CD14-positive monocyte (primary cell): ENCODE measurements around the gene SLC19A2. TPM values are rescaled to one million over a fixed set of nuclear protein-coding genes. Genes with fewer than 3 reads are reported as not detected.

ENCODE experiments used
- DNase-seq, 3 donors: peaks; one replicate each; pipeline ENCODE4 v3.0.0-alpha.2; 2011 to 2022
- H2AFZ ChIP-seq: 2 replicates; pipeline ENCODE4 v1.6.0; 2012; ENCODE audit warnings: mild to moderate bottlenecking, low read depth, low read length, inconsistent platforms; ENCODE audit not compliant: insufficient read depth, poor library complexity, severe bottlenecking
- H3K27ac ChIP-seq, 2 donors: 1 replicate in 1 of 2; 2 replicates in 1 of 2; pipeline ENCODE4 v1.5.1; 2012 to 2013; ENCODE audit warnings: low read length in 2 of 2, control low read depth in 1 of 2, inconsistent platforms in 1 of 2, low read depth in 1 of 2, mild to moderate bottlenecking in 1 of 2
- H3K27me3 ChIP-seq, 2 donors: one replicate each; pipeline versions ENCODE4 v1.6.0 to v1.6.1; 2011 to 2013; ENCODE audit warnings: low read length in 2 of 2; ENCODE audit not compliant: control insufficient read depth in 2 of 2, insufficient read depth in 2 of 2
- H3K36me3 ChIP-seq, 2 donors: replicated peaks in 1 of 2; 1 replicate in 1 of 2; 2 replicates in 1 of 2; pipeline versions ENCODE4 v1.5.1 to v1.6.1; 2012 to 2013; ENCODE audit warnings: low read length in 2 of 2, control low read depth in 1 of 2, inconsistent platforms in 1 of 2, mild to moderate bottlenecking in 1 of 2; ENCODE audit not compliant: insufficient read depth in 2 of 2, control insufficient read depth in 1 of 2
- H3K4me1 ChIP-seq, 2 donors: 1 replicate in 1 of 2; 2 replicates in 1 of 2; pipeline versions ENCODE4 v1.5.1 to v1.6.1; 2012 to 2013; ENCODE audit warnings: low read length in 2 of 2, control low read depth in 1 of 2, inconsistent platforms in 1 of 2, mild to moderate bottlenecking in 1 of 2, moderate library complexity in 1 of 2; ENCODE audit not compliant: insufficient read depth in 2 of 2, control insufficient read depth in 1 of 2
- H3K4me2 ChIP-seq: replicated peaks from 2 replicates; pipeline ENCODE3; 2012; ENCODE audit warnings: low read length, moderate library complexity, mild to moderate bottlenecking; ENCODE audit not compliant: poor library complexity, severe bottlenecking; ENCODE audit errors: extremely low read depth
- H3K4me3 ChIP-seq, 3 experiments: fragments of 200-600 bp in 1 of 3; sonication (generic) in 1 of 3; replicated peaks in 1 of 3; 1 replicate in 2 of 3; 2 replicates in 1 of 3; pipeline ENCODE4 v1.5.1; 2011 to 2013; ENCODE audit warnings: low read length in 3 of 3, mild to moderate bottlenecking in 3 of 3, control low read depth in 2 of 3, low read depth in 2 of 3, inconsistent platforms in 1 of 3, moderate library complexity in 1 of 3
- H3K79me2 ChIP-seq: 2 replicates; pipeline ENCODE4 v1.6.0; 2012; ENCODE audit warnings: mild to moderate bottlenecking, control low read depth, inconsistent platforms, low read length, moderate library complexity; ENCODE audit not compliant: insufficient read depth
- H3K9ac ChIP-seq: 2 replicates; pipeline ENCODE4 v1.6.0; 2017; ENCODE audit warnings: low read length, mild to moderate bottlenecking; ENCODE audit not compliant: insufficient read depth, poor library complexity, severe bottlenecking
- H3K9me3 ChIP-seq, 2 donors: replicated peaks in 1 of 2; 1 replicate in 1 of 2; 2 replicates in 1 of 2; pipeline versions ENCODE4 v1.5.1 to v1.6.1; 2012 to 2013; ENCODE audit warnings: low read length in 2 of 2, control low read depth in 1 of 2; ENCODE audit not compliant: control insufficient read depth in 1 of 2, insufficient read depth in 1 of 2
- H4K20me1 ChIP-seq: 2 replicates; pipeline ENCODE4 v1.6.0; 2012; ENCODE audit warnings: mild to moderate bottlenecking, low read length, control low read depth, moderate library complexity; ENCODE audit not compliant: insufficient read depth
- H3K27ac Mint-ChIP-seq, 7 donors: one replicate each; pipeline ENCODE4 v1.8.0; 2020; ENCODE audit warnings: mild to moderate bottlenecking in 7 of 7, mixed read lengths in 7 of 7, moderate library complexity in 6 of 7, inconsistent platforms in 2 of 7
- H3K27me3 Mint-ChIP-seq, 3 donors: one replicate each; pipeline ENCODE4 v1.8.0; 2021 to 2022; ENCODE audit warnings: low read depth in 3 of 3, mild to moderate bottlenecking in 3 of 3, mixed read lengths in 3 of 3, moderate library complexity in 3 of 3, inconsistent platforms in 1 of 3
- H3K36me3 Mint-ChIP-seq, 2 donors: one replicate each; pipeline ENCODE4 v1.8.0; 2020; ENCODE audit warnings: mixed read lengths in 2 of 2, inconsistent platforms in 1 of 2, mild to moderate bottlenecking in 1 of 2
- H3K4me1 Mint-ChIP-seq: one replicate; pipeline ENCODE4 v1.8.0; 2020; ENCODE audit warnings: mild to moderate bottlenecking, mixed read lengths
- H3K4me3 Mint-ChIP-seq, 2 donors: one replicate each; pipeline ENCODE4 v1.8.0; 2020; ENCODE audit warnings: mild to moderate bottlenecking in 2 of 2, mixed read lengths in 2 of 2, moderate library complexity in 1 of 2
- H3K9me3 Mint-ChIP-seq, 7 donors: one replicate each; pipeline ENCODE4 v1.8.0; 2020 to 2022; ENCODE audit warnings: mixed read lengths in 7 of 7, mild to moderate bottlenecking in 6 of 7, moderate library complexity in 6 of 7, inconsistent platforms in 2 of 7
- CTCF ChIP-seq: fragments of 200-600 bp; IDR thresholded peaks from one replicate; pipeline ENCODE4 v1.8.0; 2022; ENCODE audit warnings: antibody characterized with exemption, mild to moderate bottlenecking
- WGBS: methylation state at CpG from one replicate; pipeline ENCODE4 v1.1.5; 2013; ENCODE audit warnings: missing lambda C conversion rate; ENCODE audit not compliant: insufficient coverage; 5-methylcytosine and 5-hydroxymethylcytosine counted together
- intact Hi-C, 2 donors: fragments of 100-400 bp; cut with micrococcal nuclease; formaldehyde crosslinking; loops; one replicate each; pipeline versions ENCODE4 v1.15.0 to v1.15.1; 2023
- polyA plus RNA-seq, 3 donors: library from polyadenylated mRNA; depleted of rRNA in 1 of 3; unstranded in 2 of 3; stranded (reverse) in 1 of 3; fragments of 300-500 nt in 2 of 3; fragments of >200 nt in 1 of 3; fragmentation: Illumina TruSeq in 2 of 3; gene quantifications; 1 replicate in 2 of 3; 2 replicates in 1 of 3; pipeline ENCODE4 v1.2.3, GENCODE V29; 2012 to 2021

The SLC19A2 gene
- polyA plus RNA-seq, 3 donors: 0.52 to 3.2 (median 0.81) TPM

GRCh38 chr1:169527001-169527400 is 41.3 kb upstream of the SLC19A2 start:
- TF ChIP-seq CTCF: no peak
- Histone ChIP-seq H3K79me2 (no peaks in the 10 kb centered on the region), H3K4me2 (no peak overlapping the region), H4K20me1 (no peaks in the 10 kb centered on the region), H3K27me3 (no peaks in the 10 kb centered on the region), H3K36me3 (peaks cover 72 to 98% of the 10 kb centered on the region in 2 donors), H3K4me1 (peaks cover 19 to 22% of the 10 kb centered on the region in 2 donors), H3K4me3 (no peak overlapping the region), H3K9ac (no peak overlapping the region), H3K9me3 (no peaks in the 10 kb centered on the region), H3K27ac (no peak overlapping the region), H2AFZ (no peak overlapping the region)
- Mint-ChIP-seq H3K27me3 (no peaks in the 10 kb centered on the region), H3K4me1 (peaks cover 18% of the 10 kb centered on the region), H3K4me3 (no peak overlapping the region), H3K9me3 (no peaks in the 10 kb centered on the region), H3K36me3 (peaks cover 82 to 94% of the 10 kb centered on the region in 2 donors), H3K27ac (no peak overlapping the region)
- intact Hi-C loops: no loop called here
- WGBS: no CpG with 5 or more reads among the region's 3 CpGs
- no peak for DNase-seq

- no peak overlapping the region for H2AFZ ChIP-seq
- no peak overlapping the region for H3K27ac Mint-ChIP-seq
- no CpG with 5 or more reads among the region's 1 CpG for WGBS
Measured at GRCh38 chr1:169526120-169526832, 40.5 kb upstream of the SLC19A2 start.

More at GRCh38 chr1:169526120-169526832, 40.5 kb upstream of the SLC19A2 start:
- Histone ChIP-seq H3K27me3 (no peaks in the 10 kb centered on the region), H3K4me3 (no peak overlapping the region), H4K20me1 (no peaks in the 10 kb centered on the region), H3K79me2 (no peaks in the 10 kb centered on the region), H3K9me3 (no peaks in the 10 kb centered on the region), H3K27ac (no peak overlapping the region), H3K36me3 (peaks cover 70 to 98% of the 10 kb centered on the region in 2 donors), H3K9ac (no peak overlapping the region), H3K4me1 (peaks cover 19 to 22% of the 10 kb centered on the region in 2 donors), H3K4me2 (no peak overlapping the region)
- intact Hi-C loops: no loop called here
- peaks cover 18% of the 10 kb centered on the region for H3K4me1 Mint-ChIP-seq
- peaks cover 0 to under 1% (median 0%) of the 10 kb centered on the region in 7 donors for H3K9me3 Mint-ChIP-seq
- DNase-seq: no peak
- no peak overlapping the region for H3K4me3 Mint-ChIP-seq
- no peaks in the 10 kb centered on the region for H3K27me3 Mint-ChIP-seq
- peaks cover 80 to 94% of the 10 kb centered on the region in 2 donors for H3K36me3 Mint-ChIP-seq
- TF ChIP-seq CTCF: no peak
